GM23248 (cell line): Measurements from ENCODE around the gene RASSF3.
"Not testable (repeated sequence)": the region's sequence is repeated elsewhere in the genome, so short reads cannot be mapped to it uniquely, and the experiment has no call there.

Experiments
- EZH2 ChIP-seq: fragments of 200-600 bp; sonication (generic); IDR thresholded peaks from 2 replicates; pipeline ENCODE4 v1.6.1; 2018; ENCODE audit warnings: antibody characterized with exemption, mild to moderate bottlenecking; ENCODE audit not compliant: insufficient read depth, poor library complexity, severe bottlenecking
- EZH2phosphoT487 ChIP-seq: fragments of 200-600 bp; sonication (generic); IDR thresholded peaks from 2 replicates; pipeline ENCODE4 v1.6.1; 2018; ENCODE audit warnings: antibody characterized with exemption, moderate library complexity, mild to moderate bottlenecking, low read depth; ENCODE audit not compliant: insufficient read depth

GRCh38 chr12:64613775-64614398 lies 3.6 kb downstream of the RASSF3 start:
- TF ChIP-seq EZH2, EZH2phosphoT487: not testable (repeated sequence)
